Trophoblast cell (in vitro differentiated cells and primary cell): ENCODE data around the gene CYP2J2.

Experiments
- DNase-seq, 2 donors: peaks; one replicate each; pipeline ENCODE4 v3.0.0-alpha.2; 2016
- H2AFZ ChIP-seq: 2 replicates; pipeline ENCODE4 v1.6.1; 2013; ENCODE audit warnings: low read length, moderate library complexity, mild to moderate bottlenecking; ENCODE audit not compliant: insufficient read depth, poor library complexity
- H2AK5ac ChIP-seq: 2 replicates; pipeline ENCODE4 v1.6.1; 2013; ENCODE audit warnings: mild to moderate bottlenecking, low read length
- H2BK120ac ChIP-seq: 2 replicates; pipeline ENCODE4 v1.6.1; 2013; ENCODE audit warnings: low read length, mild to moderate bottlenecking, moderate library complexity; ENCODE audit not compliant: insufficient read depth, poor library complexity
- H2BK12ac ChIP-seq: 2 replicates; pipeline ENCODE4 v1.6.1; 2013; ENCODE audit warnings: mild to moderate bottlenecking, low read length, moderate library complexity
- H2BK5ac ChIP-seq: 2 replicates; pipeline ENCODE4 v1.6.1; 2013; ENCODE audit warnings: low read length, low read depth, moderate library complexity, mild to moderate bottlenecking; ENCODE audit not compliant: poor library complexity
- H3K14ac ChIP-seq: 2 replicates; pipeline ENCODE4 v1.6.1; 2013; ENCODE audit warnings: mild to moderate bottlenecking, low read length
- H3K18ac ChIP-seq: 2 replicates; pipeline ENCODE4 v1.6.1; 2013; ENCODE audit warnings: mild to moderate bottlenecking, low read length
- H3K23ac ChIP-seq: 2 replicates; pipeline ENCODE4 v1.6.1; 2013; ENCODE audit warnings: low read length
- H3K27ac ChIP-seq: 2 replicates; pipeline ENCODE4 v1.5.1; 2013; ENCODE audit warnings: low read depth, mild to moderate bottlenecking, inconsistent platforms, low read length, moderate library complexity
- H3K27me3 ChIP-seq: 2 replicates; pipeline ENCODE4 v1.6.1; 2013; ENCODE audit warnings: inconsistent platforms, mild to moderate bottlenecking, low read length, moderate library complexity; ENCODE audit not compliant: insufficient read depth
- H3K36me3 ChIP-seq, 2 experiments: 1 replicate in 1 of 2; 2 replicates in 1 of 2; pipeline ENCODE4 v1.6.1; 2013; ENCODE audit warnings: low read length in 2 of 2, mild to moderate bottlenecking in 2 of 2, moderate library complexity in 1 of 2; ENCODE audit not compliant: insufficient read depth in 2 of 2, control insufficient read depth in 1 of 2
- H3K4ac ChIP-seq: 2 replicates; pipeline ENCODE4 v1.6.1; 2013; ENCODE audit warnings: low read depth, mild to moderate bottlenecking, low read length, moderate library complexity
- H3K4me1 ChIP-seq, 2 experiments: 1 replicate in 1 of 2; 2 replicates in 1 of 2; pipeline ENCODE4 v1.6.1; 2013; ENCODE audit warnings: low read length in 2 of 2, mild to moderate bottlenecking in 2 of 2, moderate library complexity in 1 of 2; ENCODE audit not compliant: insufficient read depth in 2 of 2, control insufficient read depth in 1 of 2
- H3K4me2 ChIP-seq: 2 replicates; pipeline ENCODE4 v1.6.1; 2013; ENCODE audit warnings: inconsistent platforms, mild to moderate bottlenecking, low read length, moderate library complexity
- H3K4me3 ChIP-seq: 2 replicates; pipeline ENCODE4 v1.5.1; 2013; ENCODE audit warnings: mild to moderate bottlenecking, low read depth, low read length, inconsistent platforms
- H3K79me1 ChIP-seq: one replicate; pipeline ENCODE4 v1.6.1; 2013; ENCODE audit warnings: low read length
- H3K79me2 ChIP-seq: 2 replicates; pipeline ENCODE4 v1.6.1; 2013; ENCODE audit warnings: low read length, mild to moderate bottlenecking; ENCODE audit not compliant: control insufficient read depth, insufficient read depth, poor library complexity
- H3K9ac ChIP-seq: 2 replicates; pipeline ENCODE4 v1.6.1; 2013; ENCODE audit warnings: mild to moderate bottlenecking, low read length
- H3K9me3 ChIP-seq: 2 replicates; pipeline ENCODE4 v1.6.1; 2013; ENCODE audit warnings: low read depth, mild to moderate bottlenecking, control low read depth, inconsistent platforms, low read length; ENCODE audit not compliant: insufficient read depth
- H4K12ac ChIP-seq: 2 replicates; pipeline ENCODE4 v1.6.1; 2013; ENCODE audit warnings: low read depth, mild to moderate bottlenecking, low read length, moderate library complexity
- H4K8ac ChIP-seq: 2 replicates; pipeline ENCODE4 v1.6.1; 2013; ENCODE audit warnings: low read depth, mild to moderate bottlenecking, low read length, moderate library complexity
- H4K91ac ChIP-seq: one replicate; pipeline ENCODE4 v1.6.1; 2013; ENCODE audit warnings: low read depth, mild to moderate bottlenecking, low read length, moderate library complexity
- WGBS: extraction: QIAGEN DNeasy Blood & Tissue Kit; methylation state at CpG from one replicate; pipeline ENCODE4 v1.1.7; 2013; ENCODE audit warnings: missing lambda C conversion rate; ENCODE audit not compliant: insufficient read length, insufficient coverage; ENCODE audit errors: extremely low coverage; 5-methylcytosine and 5-hydroxymethylcytosine counted together

The CYP2J2 gene

GRCh38 chr1:59903141-59903754 lies 23.3 kb downstream of the CYP2J2 start:
- Histone ChIP-seq H2BK120ac (no peak overlapping the region), H3K4ac (no peak overlapping the region), H3K27ac (no peak overlapping the region), H2BK12ac (no peak overlapping the region), H4K8ac (no peak overlapping the region), H2AFZ (no peak overlapping the region), H4K91ac (no peak overlapping the region), H3K4me3 (no peak overlapping the region), H3K36me3 (no peaks in the 10 kb centered on the region), H3K9ac (no peak overlapping the region), H3K14ac (no peak overlapping the region), H3K4me1 (no peaks in the 10 kb centered on the region), H3K79me1 (no peaks in the 10 kb centered on the region), H3K4me2 (no peak overlapping the region), H2BK5ac (no peak overlapping the region), H3K18ac (no peak overlapping the region), H3K23ac (no peak overlapping the region), H3K79me2 (no peaks in the 10 kb centered on the region), H4K12ac (no peak overlapping the region), H3K9me3 (no peaks in the 10 kb centered on the region), H2AK5ac (no peak overlapping the region), H3K27me3 (no peaks in the 10 kb centered on the region)
- WGBS = no CpG with 5 or more reads among the region's 9 CpGs
- DNase-seq = peak in 1 of 2 donors; percentile 47

GRCh38 chr1:59901770-59902388 lies 24.7 kb downstream of the CYP2J2 start:
- Histone ChIP-seq H3K36me3 (no peaks in the 10 kb centered on the region), H3K79me2 (no peaks in the 10 kb centered on the region), H3K14ac (no peak overlapping the region), H3K27ac (no peak overlapping the region), H3K9ac (no peak overlapping the region), H3K79me1 (no peaks in the 10 kb centered on the region), H3K27me3 (no peaks in the 10 kb centered on the region), H4K8ac (no peak overlapping the region), H3K4ac (no peak overlapping the region), H3K9me3 (no peaks in the 10 kb centered on the region), H3K18ac (no peak overlapping the region), H4K12ac (no peak overlapping the region), H4K91ac (no peak overlapping the region), H2AFZ (no peak overlapping the region), H3K23ac (no peak overlapping the region), H2BK5ac (no peak overlapping the region), H3K4me3 (no peak overlapping the region), H2BK12ac (no peak overlapping the region), H3K4me2 (no peak overlapping the region), H2BK120ac (no peak overlapping the region), H3K4me1 (no peaks in the 10 kb centered on the region), H2AK5ac (no peak overlapping the region)
- DNase-seq = no peak
- no CpG with 5 or more reads among the region's 1 CpG for WGBS

GRCh38 chr1:59900640-59901039 lies 25.9 kb downstream of the CYP2J2 start:
- WGBS = no CpG with 5 or more reads among the region's 2 CpGs
- H2BK12ac ChIP-seq = no peak overlapping the region
- H4K8ac ChIP-seq = no peak overlapping the region
- no peaks in the 10 kb centered on the region for H3K4me1 ChIP-seq
- no peak overlapping the region for H2BK120ac ChIP-seq
- no peak overlapping the region for H2BK5ac ChIP-seq
- H2AK5ac ChIP-seq = no peak overlapping the region
- H3K9ac ChIP-seq = no peak overlapping the region
- H3K79me2 ChIP-seq = no peaks in the 10 kb centered on the region
- no peak overlapping the region for H2AFZ ChIP-seq
- no peak overlapping the region for H4K91ac ChIP-seq
- H3K27me3 ChIP-seq = no peaks in the 10 kb centered on the region
- no peak overlapping the region for H3K23ac ChIP-seq
- H3K79me1 ChIP-seq = no peaks in the 10 kb centered on the region
- H3K14ac ChIP-seq = no peak overlapping the region
- no peak overlapping the region for H3K27ac ChIP-seq
- H3K4me3 ChIP-seq = no peak overlapping the region
- H4K12ac ChIP-seq = no peak overlapping the region
- DNase-seq = no peak
- H3K18ac ChIP-seq = no peak overlapping the region
- no peaks in the 10 kb centered on the region for H3K9me3 ChIP-seq
- no peaks in the 10 kb centered on the region for H3K36me3 ChIP-seq
- H3K4ac ChIP-seq = no peak overlapping the region
- H3K4me2 ChIP-seq = no peak overlapping the region

GRCh38 chr1:59898927-59899326 lies 27.6 kb downstream of the CYP2J2 start:
- H3K23ac ChIP-seq = no peak overlapping the region
- WGBS = no CpG with 5 or more reads among the region's 3 CpGs

More at GRCh38 chr1:59898927-59899326, 27.6 kb downstream of the CYP2J2 start:
- H2AFZ ChIP-seq = no peak overlapping the region
- no peak overlapping the region for H3K14ac ChIP-seq
- H3K4me2 ChIP-seq = no peak overlapping the region
- no peaks in the 10 kb centered on the region for H3K79me1 ChIP-seq
- no peaks in the 10 kb centered on the region for H3K27me3 ChIP-seq
- no peaks in the 10 kb centered on the region for H3K9me3 ChIP-seq
- H2BK120ac ChIP-seq = no peak overlapping the region
- H3K27ac ChIP-seq = no peak overlapping the region
- no peak overlapping the region for H2BK5ac ChIP-seq
- H3K18ac ChIP-seq = no peak overlapping the region
- no peak overlapping the region for H4K12ac ChIP-seq
- H2BK12ac ChIP-seq = no peak overlapping the region
- H3K79me2 ChIP-seq = no peaks in the 10 kb centered on the region
- no peak overlapping the region for H3K9ac ChIP-seq
- H3K4me1 ChIP-seq = no peaks in the 10 kb centered on the region
- peak; percentile 29 to 76 for DNase-seq
- no peak overlapping the region for H3K4ac ChIP-seq
- no peaks in the 10 kb centered on the region for H3K36me3 ChIP-seq
- no peak overlapping the region for H4K91ac ChIP-seq
- no peak overlapping the region for H4K8ac ChIP-seq
- no peak overlapping the region for H2AK5ac ChIP-seq
- H3K4me3 ChIP-seq = no peak overlapping the region
